WTC11 (cell line): ENCODE measurements around the gene PRKCQ. TPM values are rescaled to one million over a fixed set of nuclear protein-coding genes. Genes with fewer than 3 reads are reported as not detected.

Experiments used
- ATAC-seq: fragments of 200-7000 bp; cut with Tn5 transposase; 2 replicates; pipeline ENCODE4 v1.10.0; 2021; ENCODE audit warnings: mild to moderate bottlenecking, moderate library complexity
- CTCF ChIA-PET: fragments of 300-600 bp; sonication (Branson Sonifier 250); formaldehyde crosslinking; loops from one replicate; lab custom pipeline; 2021; ENCODE audit warnings: antibody characterized with exemption; lab: Charles Lee
- POLR2A ChIA-PET: fragments of 350-600 bp; sonication (Branson Sonifier 250); formaldehyde crosslinking; loops from one replicate; lab custom pipeline; 2021; ENCODE audit warnings: antibody characterized with exemption; lab: Charles Lee
- DNase-seq: peaks from one replicate; pipeline ENCODE4 v3.0.0; 2021; ENCODE audit warnings: low spot score
- H3K27ac Mint-ChIP-seq: 2 replicates; pipeline ENCODE4 v1.8.0; 2021; ENCODE audit warnings: mixed read lengths
- H3K27me3 Mint-ChIP-seq: 2 replicates; pipeline ENCODE4 v1.8.0; 2021; ENCODE audit warnings: low read depth, mild to moderate bottlenecking, moderate library complexity, mixed read lengths
- H3K36me3 Mint-ChIP-seq: 2 replicates; pipeline ENCODE4 v1.8.0; 2021; ENCODE audit warnings: mixed read lengths
- H3K4me1 Mint-ChIP-seq: 2 replicates; pipeline ENCODE4 v1.8.0; 2022; ENCODE audit warnings: mixed read lengths
- H3K4me3 Mint-ChIP-seq: 2 replicates; pipeline ENCODE4 v1.8.0; 2021; ENCODE audit warnings: mild to moderate bottlenecking, moderate library complexity, mixed read lengths
- H3K9me3 Mint-ChIP-seq: 2 replicates; pipeline ENCODE4 v1.8.0; 2021; ENCODE audit warnings: mixed read lengths
- CREB1 ChIP-seq: sonication (generic); formaldehyde crosslinking; IDR thresholded peaks from 2 replicates; pipeline ENCODE4 v1.8.0; 2023; ENCODE audit warnings: mild to moderate bottlenecking, missing genetic modification reagents
- ESRRA ChIP-seq: sonication (generic); formaldehyde crosslinking; IDR thresholded peaks from 2 replicates; pipeline ENCODE4 v1.8.1; 2022; ENCODE audit warnings: mild to moderate bottlenecking, missing genetic modification reagents, borderline replicate concordance
- FOXP1 ChIP-seq: sonication (generic); formaldehyde crosslinking; IDR thresholded peaks from 2 replicates; pipeline ENCODE4 v1.8.0; 2022; ENCODE audit warnings: missing genetic modification reagents, mild to moderate bottlenecking, moderate library complexity, borderline replicate concordance
- GABPB1 ChIP-seq: sonication (generic); formaldehyde crosslinking; IDR thresholded peaks from 2 replicates; pipeline ENCODE4 v1.8.1; 2023; ENCODE audit warnings: mild to moderate bottlenecking, missing genetic modification reagents
- GRHL2 ChIP-seq: fragments of 250-450 bp; sonication (Bioruptor Pico); IDR thresholded peaks from 2 replicates; pipeline ENCODE4 v1.8.0; 2022; ENCODE audit warnings: mild to moderate bottlenecking, moderate library complexity; ENCODE audit not compliant: insufficient replicate concordance, severe bottlenecking
- GTF2I ChIP-seq: fragments of 250-450 bp; sonication (Bioruptor Pico); conservative IDR thresholded peaks from 2 replicates; pipeline ENCODE4 v1.4.0; 2021; ENCODE audit warnings: mild to moderate bottlenecking
- KAT7 ChIP-seq: sonication (generic); formaldehyde crosslinking; IDR thresholded peaks from 2 replicates; pipeline ENCODE4 v1.8.1; 2023; ENCODE audit warnings: missing genetic modification reagents, mild to moderate bottlenecking, borderline replicate concordance
- MXD4 ChIP-seq: fragments of 250-450 bp; sonication (Bioruptor Pico); IDR thresholded peaks from 2 replicates; pipeline ENCODE4 v1.8.0; 2021; ENCODE audit warnings: mild to moderate bottlenecking, moderate library complexity, borderline replicate concordance
- NR2C2 ChIP-seq: sonication (generic); formaldehyde crosslinking; IDR thresholded peaks from 2 replicates; pipeline ENCODE4 v1.8.0; 2022; ENCODE audit warnings: mild to moderate bottlenecking, missing genetic modification reagents
- RORB ChIP-seq: fragments of 250-450 bp; sonication (Bioruptor Pico); IDR thresholded peaks from 2 replicates; pipeline ENCODE4 v1.9.0; 2021; ENCODE audit warnings: mild to moderate bottlenecking
- USF2 ChIP-seq: sonication (generic); formaldehyde crosslinking; IDR thresholded peaks from 2 replicates; pipeline ENCODE4 v1.8.1; 2023; ENCODE audit warnings: mild to moderate bottlenecking, missing genetic modification reagents, moderate library complexity
- ZBTB21 ChIP-seq: sonication (generic); formaldehyde crosslinking; IDR thresholded peaks from 2 replicates; pipeline ENCODE4 v1.8.1; 2023; ENCODE audit warnings: mild to moderate bottlenecking, missing genetic modification reagents, borderline replicate concordance
- ZNF138 ChIP-seq: sonication (generic); formaldehyde crosslinking; conservative IDR thresholded peaks from 2 replicates; pipeline ENCODE4 v1.8.1; 2022; ENCODE audit warnings: mild to moderate bottlenecking, moderate library complexity, missing genetic modification reagents
- ZNF281 ChIP-seq: sonication (generic); formaldehyde crosslinking; IDR thresholded peaks from 2 replicates; pipeline ENCODE4 v1.8.0; 2023; ENCODE audit warnings: mild to moderate bottlenecking, missing genetic modification reagents
- ZNF416 ChIP-seq: fragments of 250-450 bp; sonication (Bioruptor Pico); IDR thresholded peaks from 2 replicates; pipeline ENCODE4 v1.9.0; 2021; ENCODE audit warnings: mild to moderate bottlenecking, inconsistent platforms
- total RNA-seq: library from RNA; stranded (reverse); gene quantifications from 3 replicates; pipeline ENCODE4 v1.2.3, GENCODE V29; 2021
- TF ChIP-seq, protein P1 (sequence below): sonication (generic); formaldehyde crosslinking; IDR thresholded peaks from 2 replicates; pipeline ENCODE4 v1.8.1; 2023; ENCODE audit warnings: mild to moderate bottlenecking, moderate library complexity, missing genetic modification reagents
- TF ChIP-seq, protein P2 (sequence below): fragments of 200-600 bp; IDR thresholded peaks from 2 replicates; pipeline ENCODE4 v1.8.0; 2022; ENCODE audit warnings: antibody characterized with exemption
- TF ChIP-seq, protein P3 (sequence below): sonication (generic); formaldehyde crosslinking; IDR thresholded peaks from 2 replicates; pipeline ENCODE4 v1.8.1; 2022; ENCODE audit warnings: missing genetic modification reagents, borderline replicate concordance
- TF ChIP-seq, protein P4 (sequence below): sonication (generic); formaldehyde crosslinking; IDR thresholded peaks from 2 replicates; pipeline ENCODE4 v1.8.0; 2023; ENCODE audit warnings: missing genetic modification reagents, mild to moderate bottlenecking, borderline replicate concordance
- TF ChIP-seq, protein P5 (sequence below): sonication (generic); formaldehyde crosslinking; conservative IDR thresholded peaks from 2 replicates; pipeline ENCODE4 v1.8.1; 2022; ENCODE audit warnings: mild to moderate bottlenecking, missing genetic modification reagents

Gene PRKCQ
- total RNA-seq, 1 experiment from 2014 or later = 8.7 TPM

DNA sequence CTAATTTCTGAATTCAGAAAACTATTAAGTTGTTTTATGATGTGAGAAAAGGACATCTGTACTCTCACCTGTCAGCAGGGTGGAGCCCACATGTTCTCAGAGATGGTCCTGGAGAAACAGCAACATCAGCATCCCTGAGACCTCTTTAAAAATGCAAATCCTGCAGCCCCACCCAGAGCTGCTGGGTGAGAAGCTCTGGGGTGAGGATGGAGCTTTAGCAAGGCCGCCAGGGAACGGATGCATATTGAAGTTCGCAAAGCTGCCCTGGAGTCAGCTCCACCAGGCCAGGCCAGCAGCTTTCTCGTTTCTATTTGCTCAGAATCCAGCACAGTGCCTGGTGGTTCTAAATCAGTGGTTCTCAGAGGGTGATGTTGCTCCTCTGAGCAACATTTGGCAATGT, 49.1 kb downstream of the PRKCQ start (continued):
- no peak for TF ChIP-seq USF2 (CRISPR knock-in tag)
- TF ChIP-seq, protein P1, sequence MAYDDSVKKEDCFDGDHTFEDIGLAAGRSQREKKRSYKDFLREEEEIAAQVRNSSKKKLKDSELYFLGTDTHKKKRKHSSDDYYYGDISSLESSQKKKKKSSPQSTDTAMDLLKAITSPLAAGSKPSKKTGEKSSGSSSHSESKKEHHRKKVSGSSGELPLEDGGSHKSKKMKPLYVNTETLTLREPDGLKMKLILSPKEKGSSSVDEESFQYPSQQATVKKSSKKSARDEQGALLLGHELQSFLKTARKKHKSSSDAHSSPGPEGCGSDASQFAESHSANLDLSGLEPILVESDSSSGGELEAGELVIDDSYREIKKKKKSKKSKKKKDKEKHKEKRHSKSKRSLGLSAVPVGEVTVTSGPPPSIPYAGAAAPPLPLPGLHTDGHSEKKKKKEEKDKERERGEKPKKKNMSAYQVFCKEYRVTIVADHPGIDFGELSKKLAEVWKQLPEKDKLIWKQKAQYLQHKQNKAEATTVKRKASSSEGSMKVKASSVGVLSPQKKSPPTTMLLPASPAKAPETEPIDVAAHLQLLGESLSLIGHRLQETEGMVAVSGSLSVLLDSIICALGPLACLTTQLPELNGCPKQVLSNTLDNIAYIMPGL (CRISPR knock-in tag) = no peak
- TF ChIP-seq GRHL2 (CRISPR knock-in tag) = no peak
- TF ChIP-seq ZBTB21 (CRISPR knock-in tag) = no peak
- TF ChIP-seq GABPB1 (CRISPR knock-in tag) = no peak

- H3K27ac Mint-ChIP-seq = no peak overlapping the region
- ChIA-PET CTCF (interaction anchor here (0.8 to 0.9 kb wide), 2 partner anchors 50 to 328 kb away, joined by 3 to 4 read pairs; partner anchors contain the start of gene PFKFB3), POLR2A (interaction anchor here (1.0 kb wide), 1 partner anchor 13 kb away, joined by 6 read pairs; no protein-coding TSS in a partner anchor)
- H3K9me3 Mint-ChIP-seq = no peaks in the 10 kb centered on the region
- peaks cover 12% of the 10 kb centered on the region for H3K4me1 Mint-ChIP-seq
- no peaks in the 10 kb centered on the region for H3K36me3 Mint-ChIP-seq
- ATAC-seq (no peak), DNase-seq (no peak)
- no peak overlapping the region for H3K4me3 Mint-ChIP-seq
- no peaks in the 10 kb centered on the region for H3K27me3 Mint-ChIP-seq
- no peak for TF ChIP-seq NR2C2 (CRISPR knock-in tag)
- no peak for TF ChIP-seq ZNF416 (CRISPR knock-in tag)
- TF ChIP-seq ESRRA = no peak
- TF ChIP-seq KAT7 (CRISPR knock-in tag) = no peak
- TF ChIP-seq, protein P2, sequence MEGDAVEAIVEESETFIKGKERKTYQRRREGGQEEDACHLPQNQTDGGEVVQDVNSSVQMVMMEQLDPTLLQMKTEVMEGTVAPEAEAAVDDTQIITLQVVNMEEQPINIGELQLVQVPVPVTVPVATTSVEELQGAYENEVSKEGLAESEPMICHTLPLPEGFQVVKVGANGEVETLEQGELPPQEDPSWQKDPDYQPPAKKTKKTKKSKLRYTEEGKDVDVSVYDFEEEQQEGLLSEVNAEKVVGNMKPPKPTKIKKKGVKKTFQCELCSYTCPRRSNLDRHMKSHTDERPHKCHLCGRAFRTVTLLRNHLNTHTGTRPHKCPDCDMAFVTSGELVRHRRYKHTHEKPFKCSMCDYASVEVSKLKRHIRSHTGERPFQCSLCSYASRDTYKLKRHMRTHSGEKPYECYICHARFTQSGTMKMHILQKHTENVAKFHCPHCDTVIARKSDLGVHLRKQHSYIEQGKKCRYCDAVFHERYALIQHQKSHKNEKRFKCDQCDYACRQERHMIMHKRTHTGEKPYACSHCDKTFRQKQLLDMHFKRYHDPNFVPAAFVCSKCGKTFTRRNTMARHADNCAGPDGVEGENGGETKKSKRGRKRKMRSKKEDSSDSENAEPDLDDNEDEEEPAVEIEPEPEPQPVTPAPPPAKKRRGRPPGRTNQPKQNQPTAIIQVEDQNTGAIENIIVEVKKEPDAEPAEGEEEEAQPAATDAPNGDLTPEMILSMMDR = no peak
- no peak for TF ChIP-seq FOXP1 (CRISPR knock-in tag)
- TF ChIP-seq, protein P3, sequence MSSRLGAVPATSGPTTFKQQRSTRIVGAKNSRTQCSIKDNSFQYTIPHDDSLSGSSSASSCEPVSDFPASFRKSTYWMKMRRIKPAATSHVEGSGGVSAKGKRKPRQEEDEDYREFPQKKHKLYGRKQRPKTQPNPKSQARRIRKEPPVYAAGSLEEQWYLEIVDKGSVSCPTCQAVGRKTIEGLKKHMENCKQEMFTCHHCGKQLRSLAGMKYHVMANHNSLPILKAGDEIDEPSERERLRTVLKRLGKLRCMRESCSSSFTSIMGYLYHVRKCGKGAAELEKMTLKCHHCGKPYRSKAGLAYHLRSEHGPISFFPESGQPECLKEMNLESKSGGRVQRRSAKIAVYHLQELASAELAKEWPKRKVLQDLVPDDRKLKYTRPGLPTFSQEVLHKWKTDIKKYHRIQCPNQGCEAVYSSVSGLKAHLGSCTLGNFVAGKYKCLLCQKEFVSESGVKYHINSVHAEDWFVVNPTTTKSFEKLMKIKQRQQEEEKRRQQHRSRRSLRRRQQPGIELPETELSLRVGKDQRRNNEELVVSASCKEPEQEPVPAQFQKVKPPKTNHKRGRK (CRISPR knock-in tag) = no peak
- TF ChIP-seq, protein P4, sequence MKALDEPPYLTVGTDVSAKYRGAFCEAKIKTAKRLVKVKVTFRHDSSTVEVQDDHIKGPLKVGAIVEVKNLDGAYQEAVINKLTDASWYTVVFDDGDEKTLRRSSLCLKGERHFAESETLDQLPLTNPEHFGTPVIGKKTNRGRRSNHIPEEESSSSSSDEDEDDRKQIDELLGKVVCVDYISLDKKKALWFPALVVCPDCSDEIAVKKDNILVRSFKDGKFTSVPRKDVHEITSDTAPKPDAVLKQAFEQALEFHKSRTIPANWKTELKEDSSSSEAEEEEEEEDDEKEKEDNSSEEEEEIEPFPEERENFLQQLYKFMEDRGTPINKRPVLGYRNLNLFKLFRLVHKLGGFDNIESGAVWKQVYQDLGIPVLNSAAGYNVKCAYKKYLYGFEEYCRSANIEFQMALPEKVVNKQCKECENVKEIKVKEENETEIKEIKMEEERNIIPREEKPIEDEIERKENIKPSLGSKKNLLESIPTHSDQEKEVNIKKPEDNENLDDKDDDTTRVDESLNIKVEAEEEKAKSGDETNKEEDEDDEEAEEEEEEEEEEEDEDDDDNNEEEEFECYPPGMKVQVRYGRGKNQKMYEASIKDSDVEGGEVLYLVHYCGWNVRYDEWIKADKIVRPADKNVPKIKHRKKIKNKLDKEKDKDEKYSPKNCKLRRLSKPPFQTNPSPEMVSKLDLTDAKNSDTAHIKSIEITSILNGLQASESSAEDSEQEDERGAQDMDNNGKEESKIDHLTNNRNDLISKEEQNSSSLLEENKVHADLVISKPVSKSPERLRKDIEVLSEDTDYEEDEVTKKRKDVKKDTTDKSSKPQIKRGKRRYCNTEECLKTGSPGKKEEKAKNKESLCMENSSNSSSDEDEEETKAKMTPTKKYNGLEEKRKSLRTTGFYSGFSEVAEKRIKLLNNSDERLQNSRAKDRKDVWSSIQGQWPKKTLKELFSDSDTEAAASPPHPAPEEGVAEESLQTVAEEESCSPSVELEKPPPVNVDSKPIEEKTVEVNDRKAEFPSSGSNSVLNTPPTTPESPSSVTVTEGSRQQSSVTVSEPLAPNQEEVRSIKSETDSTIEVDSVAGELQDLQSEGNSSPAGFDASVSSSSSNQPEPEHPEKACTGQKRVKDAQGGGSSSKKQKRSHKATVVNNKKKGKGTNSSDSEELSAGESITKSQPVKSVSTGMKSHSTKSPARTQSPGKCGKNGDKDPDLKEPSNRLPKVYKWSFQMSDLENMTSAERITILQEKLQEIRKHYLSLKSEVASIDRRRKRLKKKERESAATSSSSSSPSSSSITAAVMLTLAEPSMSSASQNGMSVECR = no peak
- TF ChIP-seq ZNF138 = no peak
- no peak for TF ChIP-seq CREB1
- no peak for TF ChIP-seq MXD4
- no peak for TF ChIP-seq ZNF281 (CRISPR knock-in tag)
- TF ChIP-seq, protein P5, sequence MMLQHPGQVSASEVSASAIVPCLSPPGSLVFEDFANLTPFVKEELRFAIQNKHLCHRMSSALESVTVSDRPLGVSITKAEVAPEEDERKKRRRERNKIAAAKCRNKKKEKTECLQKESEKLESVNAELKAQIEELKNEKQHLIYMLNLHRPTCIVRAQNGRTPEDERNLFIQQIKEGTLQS (CRISPR knock-in tag) = no peak
- no peak for TF ChIP-seq GTF2I (CRISPR knock-in tag)
- no peak for TF ChIP-seq RORB (CRISPR knock-in tag)
These were observed 49.8 kb downstream of the PRKCQ start for GRCh38 chr10:6530211-6530840.
